Activated CD4-positive, alpha-beta T cell treated with anti-CD3 and anti-CD28 coated beads for 36 hours (primary cell): ENCODE measurements around the gene LCP1. TPM values are rescaled to one million over a fixed set of nuclear protein-coding genes. Genes with fewer than 3 reads are reported as not detected.

Experiments used
- ATAC-seq: fragments of 200-7000 bp; cut with Tn5 transposase; one replicate; pipeline ENCODE4 v1.10.0; 2021; ENCODE audit warnings: mild to moderate bottlenecking, moderate library complexity
- CTCF ChIA-PET: fragments of 350-600 bp; sonication (Branson Sonifier 250); formaldehyde crosslinking; loops from one replicate; lab custom pipeline; 2021; ENCODE audit warnings: antibody characterized with exemption; lab: Charles Lee
- POLR2A ChIA-PET: fragments of 350-600 bp; sonication (Branson Sonifier 250); formaldehyde crosslinking; loops from one replicate; lab custom pipeline; 2021; ENCODE audit warnings: antibody characterized with exemption, inconsistent platforms; lab: Charles Lee
- DNase-seq: peaks from one replicate; pipeline ENCODE4 v3.0.0-alpha.2; 2020
- H3K27ac Mint-ChIP-seq: one replicate; pipeline ENCODE4 v1.8.0; 2021; ENCODE audit warnings: mixed read lengths
- H3K27me3 Mint-ChIP-seq: one replicate; pipeline ENCODE4 v1.8.0; 2021; ENCODE audit warnings: mixed read lengths
- H3K36me3 Mint-ChIP-seq: one replicate; pipeline ENCODE4 v1.8.0; 2021; ENCODE audit warnings: low read depth, mixed read lengths
- H3K4me1 Mint-ChIP-seq: one replicate; pipeline ENCODE4 v1.8.0; 2021; ENCODE audit warnings: mixed read lengths
- H3K4me3 Mint-ChIP-seq: one replicate; pipeline ENCODE4 v1.8.0; 2021; ENCODE audit warnings: mild to moderate bottlenecking, moderate library complexity, mixed read lengths
- H3K9me3 Mint-ChIP-seq: one replicate; pipeline ENCODE4 v1.8.0; 2021; ENCODE audit warnings: low read depth, mixed read lengths
- intact Hi-C, 2 experiments: fragments of 100-400 bp; cut with DNase I in 1 of 2; cut with micrococcal nuclease in 1 of 2; formaldehyde crosslinking; loops; one replicate each; pipeline versions ENCODE4 v1.14.2 to v1.15.1; 2022 to 2024; cut with DNase I, micrococcal nuclease
- total RNA-seq, 2 experiments: library from RNA; stranded (reverse); gene quantifications; one replicate each; pipeline ENCODE4 v1.2.3, GENCODE V29; 2021

Gene LCP1
- total RNA-seq, 2 experiments from 2014 or later = 1,060 to 1,089 TPM

- Mint-ChIP-seq H3K27ac (peak overlapping the region; percentile 90), H3K9me3 (no peaks in the 10 kb centered on the region), H3K4me3 (no peak overlapping the region), H3K4me1 (peaks cover 51% of the 10 kb centered on the region), H3K27me3 (no peaks in the 10 kb centered on the region), H3K36me3 (peaks cover 79% of the 10 kb centered on the region)
- ChIA-PET CTCF (interaction anchor here (0.6 to 4.7 kb wide), 12 partner anchors 9 to 140 kb away, joined by 3 to 54 read pairs (median 4); no protein-coding TSS in a partner anchor), POLR2A (interaction anchor here (0.5 to 2.7 kb wide), 7 partner anchors 10 to 301 kb away, joined by 3 to 15 read pairs (median 5); partner anchors contain the start of gene LCP1)
- peak; percentile 77 for DNase-seq
- ATAC-seq = peak; percentile 92
- intact Hi-C loops = loop anchor here (1.0 to 5.0 kb wide), 2 partner anchors 11 to 33 kb away; partner anchors contain the start of gene LCP1 (in 1 of the 2)
Measured at GRCh38 chr13:46149272-46150133, 32.5 kb downstream of the LCP1 start.

DNA sequence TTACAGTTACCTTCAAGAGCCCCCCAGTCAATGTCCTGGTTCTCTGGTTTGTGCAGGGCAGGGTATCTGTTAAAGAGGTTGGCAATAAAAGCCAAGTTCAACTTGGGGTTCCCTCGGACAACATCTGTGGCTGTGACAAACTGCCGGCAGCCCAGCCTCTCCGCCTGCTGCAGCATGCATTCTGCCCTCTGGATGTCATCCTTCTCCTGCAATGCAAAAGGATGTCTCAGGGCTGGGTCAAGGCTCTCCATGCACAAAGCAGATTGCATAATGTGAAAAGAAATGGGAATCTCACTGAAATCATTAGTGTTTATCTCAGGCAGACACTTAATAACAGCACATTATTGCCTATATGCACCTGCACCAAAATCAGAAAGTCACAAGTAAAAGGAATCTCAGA lies 35.1 kb downstream of the LCP1 start:
- DNase-seq (no peak), ATAC-seq (no peak)
- no peaks in the 10 kb centered on the region for H3K9me3 Mint-ChIP-seq
- no peaks in the 10 kb centered on the region for H3K27me3 Mint-ChIP-seq
- H3K4me3 Mint-ChIP-seq = no peak overlapping the region
- H3K36me3 Mint-ChIP-seq = peaks cover 76% of the 10 kb centered on the region
- CTCF ChIA-PET = no interaction called here
- intact Hi-C loops = loop anchor here in 1 of 2 experiments (5.0 kb wide), 1 partner anchor 35 kb away; the partner anchor contains the start of gene LCP1
- peaks cover 36% of the 10 kb centered on the region for H3K4me1 Mint-ChIP-seq
- peak overlapping the region; percentile 63 for H3K27ac Mint-ChIP-seq
- POLR2A ChIA-PET = no interaction called here

DNA sequence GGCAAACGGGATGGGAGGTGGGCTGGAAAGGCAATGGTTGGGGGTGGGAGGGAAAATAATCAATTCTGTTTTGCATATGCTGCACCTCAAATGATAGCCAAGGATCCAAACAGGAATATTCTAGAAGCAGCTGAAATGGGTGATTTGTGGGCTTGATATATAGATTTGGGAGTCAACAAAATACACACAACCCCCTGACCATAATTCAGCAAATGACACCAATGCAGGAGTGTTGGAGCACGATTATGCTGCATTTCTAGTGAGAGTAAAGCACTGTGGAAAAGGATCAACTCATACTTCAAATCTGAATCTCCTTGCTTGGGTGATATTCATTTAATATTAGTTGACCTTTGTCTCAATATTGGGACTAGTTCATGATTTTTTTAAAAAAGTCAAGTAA lies 36.0 kb downstream of the LCP1 start:
- Mint-ChIP-seq H3K4me1 (peaks cover 35% of the 10 kb centered on the region), H3K4me3 (no peak overlapping the region), H3K9me3 (no peaks in the 10 kb centered on the region), H3K27ac (no peak overlapping the region), H3K36me3 (peaks cover 79% of the 10 kb centered on the region), H3K27me3 (no peaks in the 10 kb centered on the region)
- ChIA-PET POLR2A (no interaction called here), CTCF (no interaction called here)
- intact Hi-C loops = loop anchor here in 1 of 2 experiments (5.0 kb wide), 1 partner anchor 36 kb away; the partner anchor contains the start of gene LCP1
- ATAC-seq (no peak), DNase-seq (no peak)

DNA sequence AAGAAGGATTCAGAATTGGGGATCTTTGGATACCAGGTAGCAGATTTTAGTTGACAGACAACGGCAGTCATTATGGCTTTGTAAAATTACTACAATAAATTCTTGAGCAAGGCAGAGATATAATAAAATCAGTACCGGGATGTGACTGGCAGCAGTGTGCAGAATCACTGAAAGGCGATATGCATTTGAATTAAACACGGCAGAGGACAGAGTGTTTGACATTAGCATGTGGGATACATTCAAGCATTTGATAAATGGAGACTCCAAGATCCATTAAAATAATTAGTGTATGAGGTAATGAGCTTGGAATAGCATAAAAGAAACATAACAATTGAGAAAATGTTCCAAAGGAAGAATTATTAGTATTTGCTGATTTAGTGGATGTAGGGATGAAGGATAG lies 36.8 kb downstream of the LCP1 start:
- peaks cover 78% of the 10 kb centered on the region for H3K36me3 Mint-ChIP-seq
- H3K27me3 Mint-ChIP-seq = no peaks in the 10 kb centered on the region
- no peaks in the 10 kb centered on the region for H3K9me3 Mint-ChIP-seq
- POLR2A ChIA-PET = no interaction called here
- CTCF ChIA-PET = interaction anchor here (0.6 to 2.0 kb wide), 3 partner anchors 10 to 28 kb away, joined by 3 to 10 read pairs (median 4); no protein-coding TSS in a partner anchor
- intact Hi-C loops = loop anchor here in 1 of 2 experiments (5.0 kb wide), 1 partner anchor 37 kb away; the partner anchor contains the start of gene LCP1
- peak overlapping the region; percentile 32 for H3K27ac Mint-ChIP-seq
- H3K4me1 Mint-ChIP-seq = peaks cover 32% of the 10 kb centered on the region
- ATAC-seq (no peak), DNase-seq (no peak)
- H3K4me3 Mint-ChIP-seq = no peak overlapping the region

GRCh38 chr13:46143184-46143701 lies 38.7 kb downstream of the LCP1 start:
- peaks cover 77% of the 10 kb centered on the region for H3K36me3 Mint-ChIP-seq
- POLR2A ChIA-PET = interaction anchor here (0.8 kb wide), 1 partner anchor 17 kb away, joined by 3 read pairs; no protein-coding TSS in a partner anchor
- H3K27me3 Mint-ChIP-seq = no peaks in the 10 kb centered on the region
- ATAC-seq (no peak), DNase-seq (no peak)
- intact Hi-C loops = no loop called here
- H3K27ac Mint-ChIP-seq = peak overlapping the region; percentile 78
- H3K9me3 Mint-ChIP-seq = no peaks in the 10 kb centered on the region
- H3K4me3 Mint-ChIP-seq = no peak overlapping the region
- CTCF ChIA-PET = interaction anchor here (0.6 to 7.1 kb wide), 4 partner anchors 16 to 606 kb away, joined by 3 to 52 read pairs (median 25); no protein-coding TSS in a partner anchor
- H3K4me1 Mint-ChIP-seq = peaks cover 26% of the 10 kb centered on the region

- CTCF ChIA-PET = interaction anchor here (0.6 to 7.1 kb wide), 5 partner anchors 15 to 606 kb away, joined by 3 to 52 read pairs (median 4); no protein-coding TSS in a partner anchor
- DNase-seq (no peak), ATAC-seq (no peak)
- peaks cover 78% of the 10 kb centered on the region for H3K36me3 Mint-ChIP-seq
- intact Hi-C loops = no loop called here
- POLR2A ChIA-PET = interaction anchor here (0.8 kb wide), 1 partner anchor 18 kb away, joined by 3 read pairs; no protein-coding TSS in a partner anchor
- peaks cover 26% of the 10 kb centered on the region for H3K4me1 Mint-ChIP-seq
- no peaks in the 10 kb centered on the region for H3K9me3 Mint-ChIP-seq
- H3K4me3 Mint-ChIP-seq = no peak overlapping the region
- H3K27ac Mint-ChIP-seq = no peak overlapping the region
- H3K27me3 Mint-ChIP-seq = no peaks in the 10 kb centered on the region
Measured at GRCh38 chr13:46142776-46143175, 39.2 kb downstream of the LCP1 start.

DNA sequence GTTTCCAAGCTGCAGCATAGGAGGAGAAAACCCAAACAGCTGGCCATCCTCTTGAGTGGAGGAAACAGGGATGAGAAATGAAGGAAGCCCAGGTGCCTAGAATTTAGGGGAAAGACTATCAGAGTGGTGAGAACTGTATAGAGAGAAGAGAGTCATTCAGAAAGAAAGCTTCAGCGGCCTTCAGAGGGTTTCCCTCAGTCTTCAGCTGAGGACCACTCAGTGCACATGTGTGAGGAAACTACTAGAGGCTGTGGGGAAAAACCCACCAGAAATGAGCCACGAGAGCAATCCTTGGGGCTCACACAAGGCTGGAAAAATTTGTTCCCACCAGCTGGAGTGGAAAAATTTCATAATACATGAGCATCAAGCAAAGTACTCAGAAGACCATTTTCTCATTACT lies 41.9 kb downstream of the LCP1 start:
- Mint-ChIP-seq H3K27me3 (no peaks in the 10 kb centered on the region), H3K36me3 (peaks cover 82% of the 10 kb centered on the region), H3K9me3 (no peaks in the 10 kb centered on the region), H3K27ac (peak overlapping the region; percentile 75), H3K4me3 (no peak overlapping the region), H3K4me1 (peaks cover 32% of the 10 kb centered on the region)
- POLR2A ChIA-PET = interaction anchor here (0.5 to 0.7 kb wide), 2 partner anchors 8 to 205 kb away, joined by 3 read pairs; no protein-coding TSS in a partner anchor
- intact Hi-C loops = loop anchor here in 1 of 2 experiments (2.0 kb wide), 1 partner anchor 19 kb away; no protein-coding TSS in a partner anchor
- ATAC-seq (peak; percentile 47), DNase-seq (no peak)
- CTCF ChIA-PET = interaction anchor here (0.6 to 7.1 kb wide), 10 partner anchors 9 to 513 kb away, joined by 3 to 52 read pairs (median 4); no protein-coding TSS in a partner anchor

DNA sequence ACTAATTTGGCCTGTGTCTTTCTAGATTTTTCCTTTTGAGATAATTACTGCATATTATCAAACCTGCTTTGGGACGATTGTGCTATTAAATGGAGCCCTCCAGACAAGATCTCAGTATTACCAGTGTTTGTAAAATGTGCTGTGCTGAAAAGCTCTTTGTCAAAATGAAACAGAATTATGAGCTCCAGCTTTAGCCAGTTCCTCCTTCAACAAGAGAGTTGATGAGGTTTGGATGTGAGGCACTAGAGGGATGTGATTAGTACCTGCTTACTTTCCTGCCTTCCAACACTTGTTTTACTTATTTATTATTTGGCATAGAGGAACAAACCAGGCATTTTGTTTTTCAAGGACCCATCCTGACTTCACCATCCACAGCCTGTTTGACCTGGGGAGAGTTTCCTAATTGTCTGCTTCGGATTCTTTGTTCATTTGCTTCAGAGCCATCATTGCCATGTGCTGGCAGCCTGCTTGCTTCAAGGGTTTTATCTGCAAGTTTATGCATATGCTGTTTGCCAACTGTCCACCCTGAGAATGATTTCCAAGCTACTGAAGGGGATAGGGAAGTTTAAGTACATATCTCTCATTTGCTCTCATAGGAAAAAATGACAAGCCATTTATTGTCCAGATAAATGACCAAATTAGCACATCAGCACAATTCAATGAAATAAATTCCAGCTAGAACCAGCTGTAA lies 44.2 kb downstream of the LCP1 start:
- Mint-ChIP-seq H3K27ac (peak overlapping the region; percentile 83), H3K4me3 (no peak overlapping the region), H3K4me1 (peaks cover 24% of the 10 kb centered on the region), H3K9me3 (no peaks in the 10 kb centered on the region), H3K36me3 (peaks cover 83% of the 10 kb centered on the region), H3K27me3 (no peaks in the 10 kb centered on the region)
- DNase-seq (no peak), ATAC-seq (no peak)
- intact Hi-C loops = no loop called here
- POLR2A ChIA-PET = interaction anchor here (1.5 kb wide), 1 partner anchor 11 kb away, joined by 7 read pairs; no protein-coding TSS in a partner anchor
- CTCF ChIA-PET = interaction anchor here (6.8 to 7.1 kb wide), 2 partner anchors 10 to 22 kb away, joined by 46 to 52 read pairs; no protein-coding TSS in a partner anchor

GRCh38 chr13:46136688-46137087 lies 45.3 kb downstream of the LCP1 start:
- Mint-ChIP-seq H3K27me3 (no peaks in the 10 kb centered on the region), H3K9me3 (no peaks in the 10 kb centered on the region), H3K4me1 (peaks cover 20% of the 10 kb centered on the region), H3K27ac (peak overlapping the region; percentile 24), H3K36me3 (peaks cover 81% of the 10 kb centered on the region), H3K4me3 (no peak overlapping the region)
- intact Hi-C loops = no loop called here
- CTCF ChIA-PET = interaction anchor here (0.7 to 7.1 kb wide), 4 partner anchors 9 to 153 kb away, joined by 4 to 52 read pairs (median 26); no protein-coding TSS in a partner anchor
- POLR2A ChIA-PET = no interaction called here
- ATAC-seq (no peak), DNase-seq (no peak)

DNA sequence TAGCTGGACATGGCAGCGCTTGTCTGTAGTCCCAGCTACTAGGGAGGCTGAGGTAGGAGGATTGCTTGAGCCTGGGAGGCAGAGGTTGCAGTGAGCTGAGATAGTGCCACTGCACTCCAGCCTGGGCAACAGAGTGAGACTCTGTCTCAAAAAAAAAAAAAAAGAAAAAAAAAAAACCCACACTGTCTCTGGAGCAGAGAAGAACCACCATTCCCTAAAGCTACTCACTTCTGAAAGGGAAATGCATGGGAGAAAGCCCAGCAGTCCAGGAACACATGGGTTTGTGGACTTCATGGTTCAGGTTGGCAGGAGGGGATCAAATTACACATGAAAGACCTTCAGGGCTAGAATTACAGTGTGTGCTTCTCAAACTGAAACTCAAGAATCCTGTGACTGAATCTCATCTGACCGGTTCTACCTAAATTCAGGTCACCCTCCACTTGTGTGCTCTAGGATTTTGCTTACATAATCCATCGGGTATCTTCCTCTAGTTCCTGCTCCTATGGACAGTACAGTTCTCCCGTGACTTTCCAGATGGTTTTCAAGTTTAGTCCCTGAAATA lies 46.9 kb downstream of the LCP1 start:
- POLR2A ChIA-PET = interaction anchor here (0.7 kb wide), 1 partner anchor 38 kb away, joined by 5 read pairs; no protein-coding TSS in a partner anchor
- Mint-ChIP-seq H3K36me3 (peaks cover 81% of the 10 kb centered on the region), H3K27me3 (no peaks in the 10 kb centered on the region), H3K4me1 (peaks cover 10% of the 10 kb centered on the region), H3K27ac (peak overlapping the region; percentile 16), H3K9me3 (no peaks in the 10 kb centered on the region), H3K4me3 (no peak overlapping the region)
- ATAC-seq (no peak), DNase-seq (no peak)
- CTCF ChIA-PET = interaction anchor here (0.5 to 1.5 kb wide), 5 partner anchors 9 to 155 kb away, joined by 3 to 6 read pairs (median 5); partner anchors contain the start of gene LCP1
- intact Hi-C loops = no loop called here
